Natural killer cell (primary cell): Measurements from ENCODE around the gene FERMT1. TPM values are rescaled to one million over a fixed set of nuclear protein-coding genes. Genes with fewer than 3 reads are reported as not detected.

Source experiments
- ATAC-seq, 3 donors: fragments of 150-1000 bp in 2 of 3; fragments of 200-7000 bp in 1 of 3; cut with Tn5 transposase; 1 replicate in 1 of 3; 2 replicates in 2 of 3; pipeline ENCODE4 v1.10.0; 2021; ENCODE audit warnings: mild to moderate bottlenecking in 2 of 3, moderate library complexity in 2 of 3
- DNase-seq, 2 donors: peaks; one replicate each; pipeline versions ENCODE4 v3.0.0 to v3.0.0-alpha.2; 2013 to 2021; ENCODE audit warnings: mixed read lengths in 1 of 2
- H3K27ac ChIP-seq: one replicate; pipeline ENCODE4 v1.5.1; 2013; ENCODE audit warnings: mild to moderate bottlenecking, low read length
- H3K27me3 ChIP-seq: one replicate; pipeline ENCODE4 v1.6.1; 2013; ENCODE audit warnings: low read length; ENCODE audit not compliant: control insufficient read depth, insufficient read depth
- H3K36me3 ChIP-seq: one replicate; pipeline ENCODE4 v1.6.1; 2013; ENCODE audit warnings: low read length; ENCODE audit not compliant: control insufficient read depth, insufficient read depth
- H3K4me1 ChIP-seq: one replicate; pipeline ENCODE4 v1.6.1; 2013; ENCODE audit warnings: low read length; ENCODE audit not compliant: control insufficient read depth, insufficient read depth
- H3K4me3 ChIP-seq: one replicate; pipeline ENCODE4 v1.5.1; 2013; ENCODE audit warnings: low read length
- H3K9me3 ChIP-seq: one replicate; pipeline ENCODE4 v1.6.1; 2013; ENCODE audit warnings: low read length; ENCODE audit not compliant: control insufficient read depth, insufficient read depth
- H3K27ac Mint-ChIP-seq, 2 donors: one replicate each; pipeline ENCODE4 v1.8.0; 2022; ENCODE audit warnings: mild to moderate bottlenecking in 2 of 2, mixed read lengths in 2 of 2, moderate library complexity in 1 of 2
- H3K27me3 Mint-ChIP-seq, 2 donors: one replicate each; pipeline ENCODE4 v1.8.0; 2022; ENCODE audit warnings: low read depth in 2 of 2, mixed read lengths in 2 of 2
- H3K36me3 Mint-ChIP-seq: one replicate; pipeline ENCODE4 v1.8.0; 2022; ENCODE audit warnings: mixed read lengths
- H3K4me1 Mint-ChIP-seq, 2 donors: one replicate each; pipeline ENCODE4 v1.8.0; 2022; ENCODE audit warnings: mixed read lengths in 2 of 2
- H3K4me3 Mint-ChIP-seq: one replicate; pipeline ENCODE4 v1.8.0; 2022; ENCODE audit warnings: mild to moderate bottlenecking, moderate library complexity, mixed read lengths
- H3K9me3 Mint-ChIP-seq, 2 donors: one replicate each; pipeline ENCODE4 v1.8.0; 2022; ENCODE audit warnings: mixed read lengths in 2 of 2
- WGBS: methylation state at CpG from one replicate; pipeline ENCODE4 v1.1.7; 2013; ENCODE audit warnings: missing lambda C conversion rate; ENCODE audit not compliant: insufficient coverage; 5-methylcytosine and 5-hydroxymethylcytosine counted together
- intact Hi-C: fragments of 100-400 bp; cut with micrococcal nuclease; formaldehyde crosslinking; loops from one replicate; pipeline ENCODE4 v1.14.2; 2022
- total RNA-seq, 4 donors: library from RNA; stranded (reverse); fragments of 120-200 nt in 1 of 4; gene quantifications; one replicate each; pipeline versions ENCODE4 v1.2.3 to v1.2.4, GENCODE V29; 2013 to 2022
- TF ChIP-seq, protein P1 (sequence below): fragments of 200-600 bp; IDR thresholded peaks from one replicate; pipeline ENCODE4 v1.8.0; 2022; ENCODE audit warnings: antibody characterized with exemption

FERMT1 gene
- total RNA-seq, 3 donors from 2014 or later (not counting 1 experiment from before 2014, with no cell fraction given) = not detected

DNA sequence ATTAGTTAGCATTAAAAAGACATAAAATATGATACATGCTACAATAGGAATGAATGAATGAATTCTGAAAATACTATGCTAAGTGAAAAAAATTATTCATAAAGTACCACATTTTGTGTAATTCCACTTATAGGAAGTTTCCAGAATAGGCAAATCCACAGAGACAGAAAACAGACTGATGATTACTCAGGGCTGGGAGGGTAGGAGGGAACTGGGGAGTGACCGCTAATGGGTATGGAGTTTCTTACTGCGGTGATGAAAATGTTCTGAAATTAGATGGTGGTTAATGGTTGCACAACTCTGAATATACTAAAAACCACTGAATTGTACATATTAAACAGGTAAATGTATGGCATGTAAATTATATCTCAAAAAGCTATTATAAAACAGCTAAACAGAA lies 22.6 kb downstream of the FERMT1 start:
- TF ChIP-seq, protein P1, sequence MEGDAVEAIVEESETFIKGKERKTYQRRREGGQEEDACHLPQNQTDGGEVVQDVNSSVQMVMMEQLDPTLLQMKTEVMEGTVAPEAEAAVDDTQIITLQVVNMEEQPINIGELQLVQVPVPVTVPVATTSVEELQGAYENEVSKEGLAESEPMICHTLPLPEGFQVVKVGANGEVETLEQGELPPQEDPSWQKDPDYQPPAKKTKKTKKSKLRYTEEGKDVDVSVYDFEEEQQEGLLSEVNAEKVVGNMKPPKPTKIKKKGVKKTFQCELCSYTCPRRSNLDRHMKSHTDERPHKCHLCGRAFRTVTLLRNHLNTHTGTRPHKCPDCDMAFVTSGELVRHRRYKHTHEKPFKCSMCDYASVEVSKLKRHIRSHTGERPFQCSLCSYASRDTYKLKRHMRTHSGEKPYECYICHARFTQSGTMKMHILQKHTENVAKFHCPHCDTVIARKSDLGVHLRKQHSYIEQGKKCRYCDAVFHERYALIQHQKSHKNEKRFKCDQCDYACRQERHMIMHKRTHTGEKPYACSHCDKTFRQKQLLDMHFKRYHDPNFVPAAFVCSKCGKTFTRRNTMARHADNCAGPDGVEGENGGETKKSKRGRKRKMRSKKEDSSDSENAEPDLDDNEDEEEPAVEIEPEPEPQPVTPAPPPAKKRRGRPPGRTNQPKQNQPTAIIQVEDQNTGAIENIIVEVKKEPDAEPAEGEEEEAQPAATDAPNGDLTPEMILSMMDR = no peak
- no peak overlapping the region for H3K27ac Mint-ChIP-seq
- H3K9me3 Mint-ChIP-seq = no peaks in the 10 kb centered on the region
- no peak overlapping the region for H3K4me3 ChIP-seq
- H3K36me3 Mint-ChIP-seq = no peaks in the 10 kb centered on the region
- intact Hi-C loops = no loop called here
- DNase-seq (no peak), ATAC-seq (no peak)
- peaks cover 2% of the 10 kb centered on the region for H3K27me3 ChIP-seq
- no peak overlapping the region for H3K27ac ChIP-seq
- no peak overlapping the region for H3K4me3 Mint-ChIP-seq
- H3K9me3 ChIP-seq = no peaks in the 10 kb centered on the region
- peaks cover 3 to 17% of the 10 kb centered on the region in 2 donors for H3K27me3 Mint-ChIP-seq
- no peaks in the 10 kb centered on the region for H3K4me1 ChIP-seq
- H3K36me3 ChIP-seq = no peaks in the 10 kb centered on the region
- 90% methylated on average over 1 of the region's 2 CpGs for WGBS
- H3K4me1 Mint-ChIP-seq = no peaks in the 10 kb centered on the region

DNA sequence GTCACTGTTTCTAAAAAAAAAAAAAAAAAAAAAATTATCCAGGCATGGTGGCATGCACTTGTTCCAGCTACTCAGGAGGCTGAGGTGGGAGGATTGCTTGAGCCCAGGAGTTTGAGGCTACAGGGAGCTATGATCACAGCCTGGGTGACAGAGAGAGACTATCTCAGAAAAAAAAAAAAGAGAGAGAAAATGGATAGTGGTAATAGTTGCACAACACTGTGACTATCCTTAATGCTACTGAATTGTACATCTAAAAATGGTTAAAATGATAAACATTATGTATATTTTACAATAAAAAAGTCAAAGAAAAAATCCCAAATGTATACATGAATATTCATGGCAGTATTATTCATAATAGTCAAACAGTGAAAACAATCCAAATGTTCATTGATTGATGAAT lies 23.0 kb downstream of the FERMT1 start:
- ATAC-seq (no peak), DNase-seq (no peak)
- Histone ChIP-seq H3K36me3 (no peaks in the 10 kb centered on the region), H3K27me3 (peaks cover 2% of the 10 kb centered on the region), H3K9me3 (no peaks in the 10 kb centered on the region), H3K4me3 (no peak overlapping the region), H3K27ac (no peak overlapping the region), H3K4me1 (no peaks in the 10 kb centered on the region)
- no peak overlapping the region for H3K27ac Mint-ChIP-seq
- H3K27me3 Mint-ChIP-seq = peaks cover 3 to 15% of the 10 kb centered on the region in 2 donors
- no peak overlapping the region for H3K4me3 Mint-ChIP-seq
- no peaks in the 10 kb centered on the region for H3K9me3 Mint-ChIP-seq
- intact Hi-C loops = no loop called here
- TF ChIP-seq, protein P1 = no peak
- no peaks in the 10 kb centered on the region for H3K36me3 Mint-ChIP-seq
- no peaks in the 10 kb centered on the region for H3K4me1 Mint-ChIP-seq

DNA sequence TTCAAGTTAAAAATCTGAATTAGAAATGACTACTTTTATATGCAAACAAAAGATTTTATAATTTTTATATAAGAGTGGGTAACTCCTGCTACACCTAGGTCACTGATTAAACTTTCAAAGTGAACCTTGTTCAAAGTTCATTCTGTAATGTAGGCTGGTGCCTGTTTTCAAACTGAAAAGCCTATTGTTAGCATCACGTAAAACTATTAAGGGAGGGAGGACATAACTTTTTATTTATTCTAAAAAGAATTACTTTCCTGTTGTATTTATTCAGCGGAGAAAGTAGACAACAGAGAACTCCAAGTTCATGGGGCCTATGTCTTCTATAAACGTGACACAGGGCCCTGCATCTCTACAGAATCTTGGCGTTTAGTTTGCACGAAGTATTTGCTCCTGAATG lies 27.4 kb downstream of the FERMT1 start:
- Histone ChIP-seq H3K36me3 (no peaks in the 10 kb centered on the region), H3K4me3 (no peak overlapping the region), H3K9me3 (no peaks in the 10 kb centered on the region), H3K27ac (no peak overlapping the region), H3K4me1 (no peaks in the 10 kb centered on the region), H3K27me3 (no peaks in the 10 kb centered on the region)
- Mint-ChIP-seq H3K4me3 (no peak overlapping the region), H3K27ac (no peak overlapping the region), H3K27me3 (peaks cover 5 to 8% of the 10 kb centered on the region in 2 donors), H3K4me1 (no peaks in the 10 kb centered on the region), H3K36me3 (no peaks in the 10 kb centered on the region), H3K9me3 (no peaks in the 10 kb centered on the region)
- DNase-seq (no peak), ATAC-seq (no peak)
- intact Hi-C loops = no loop called here
- TF ChIP-seq, protein P1 = no peak
- WGBS = 84% methylated on average over 3 of the region's 5 CpGs

DNA sequence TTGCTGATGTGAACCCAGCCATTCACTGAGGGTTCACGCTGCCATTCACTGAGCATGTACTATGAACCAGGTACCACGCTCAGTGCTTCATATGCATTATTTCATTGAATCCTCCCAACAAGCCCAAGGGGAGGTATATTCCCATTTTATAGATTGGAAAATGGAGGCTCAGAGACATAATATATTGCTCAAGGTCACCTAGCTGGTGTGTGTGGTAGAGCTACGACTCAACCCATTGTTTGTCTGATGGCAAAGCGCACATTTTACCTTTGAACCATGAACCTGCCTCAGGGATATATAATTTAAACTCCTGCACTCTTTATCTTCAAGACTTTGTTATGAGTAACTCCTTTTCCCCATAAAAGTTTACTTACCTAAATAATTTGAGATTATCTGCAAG lies 28.3 kb downstream of the FERMT1 start:
- Mint-ChIP-seq H3K9me3 (no peaks in the 10 kb centered on the region), H3K4me1 (no peaks in the 10 kb centered on the region), H3K36me3 (no peaks in the 10 kb centered on the region), H3K4me3 (no peak overlapping the region), H3K27ac (no peak overlapping the region), H3K27me3 (peaks cover 8 to 11% of the 10 kb centered on the region in 2 donors)
- Histone ChIP-seq H3K4me1 (no peaks in the 10 kb centered on the region), H3K27ac (no peak overlapping the region), H3K36me3 (no peaks in the 10 kb centered on the region), H3K9me3 (no peaks in the 10 kb centered on the region), H3K4me3 (no peak overlapping the region), H3K27me3 (no peaks in the 10 kb centered on the region)
- ATAC-seq (no peak), DNase-seq (no peak)
- intact Hi-C loops = no loop called here
- 90% methylated on average over 3 of the region's 4 CpGs for WGBS
- TF ChIP-seq, protein P1 = no peak
